ENCODE data around the gene SHISA7.

GRCh38 chr19:55443045-55443823, at the start of gene SHISA7:
- TF ChIP-seq CTCF (IDR thresholded peaks at IDR 0.05), result no peak
- TF ChIP-seq POLR2A (IDR thresholded peaks at IDR 0.05), result no peak

All from uterus (tissue), 2 donors.